Esophagus squamous epithelium (tissue), 5 donors: ENCODE results near the gene RRAS2. TPM values are rescaled to one million over a fixed set of nuclear protein-coding genes. Genes with fewer than 3 reads are reported as not detected.
"Not testable (repeated sequence)": the region's sequence is repeated elsewhere in the genome, so short reads cannot be mapped to it uniquely, and the experiment has no call there.

ENCODE experiments used
- DNase-seq: peaks from one replicate; lab custom pipeline; 2025; lab: John Stamatoyannopoulos, UW
- H3K27ac ChIP-seq, 4 donors: fragments of 200-600 bp; sonication (generic); one replicate each; pipeline ENCODE4 v1.5.1; 2016 to 2019; ENCODE audit warnings: mild to moderate bottlenecking in 1 of 4
- H3K27me3 ChIP-seq, 4 donors: fragments of 200-600 bp; sonication (generic); 1 replicate in 3 of 4; 2 replicates in 1 of 4; pipeline versions ENCODE4 v1.5.1 to v1.6.0; 2017 to 2021; ENCODE audit warnings: antibody characterized with exemption in 1 of 4
- H3K36me3 ChIP-seq, 3 donors: fragments of 200-600 bp; sonication (generic); one replicate each; pipeline ENCODE4 v1.5.1; 2016 to 2019
- H3K4me1 ChIP-seq, 3 donors: fragments of 200-600 bp; sonication (generic); one replicate each; pipeline ENCODE4 v1.5.1; 2017 to 2019
- H3K4me3 ChIP-seq, 4 donors: fragments of 200-600 bp; sonication (generic); 1 replicate in 3 of 4; 2 replicates in 1 of 4; pipeline ENCODE4 v1.5.1; 2016 to 2019; ENCODE audit warnings: mild to moderate bottlenecking in 2 of 4, moderate library complexity in 1 of 4
- H3K9me3 ChIP-seq, 3 donors: fragments of 200-600 bp; sonication (generic); one replicate each; pipeline ENCODE4 v1.5.1; 2016 to 2019
- POLR2A ChIP-seq, 4 donors: fragments of 450-650 bp; IDR thresholded peaks; one replicate each; pipeline ENCODE4 v1.6.1; 2017; ENCODE audit warnings: antibody characterized with exemption in 4 of 4, mild to moderate bottlenecking in 4 of 4, moderate library complexity in 3 of 4
- WGBS, 2 donors: methylation state at CpG; one replicate each; pipeline ENCODE4 v1.1.5; 2018; 5-methylcytosine and 5-hydroxymethylcytosine counted together
- intact Hi-C: fragments of 100-400 bp; cut with DNase I; formaldehyde crosslinking; loops from one replicate; pipeline ENCODE4 v1.15.0; 2022
- total RNA-seq, 4 donors: library from RNA; depleted of rRNA; stranded (reverse); fragments of >200 nt; gene quantifications; one replicate each; pipeline ENCODE4 v1.1.0, GENCODE V29; 2016
- TF ChIP-seq, protein P1 (sequence below), 6 experiments: fragments of 450-650 bp in 4 of 6; fragments of 200-600 bp in 2 of 6; sonication (generic) in 2 of 6; IDR thresholded peaks; one replicate each; pipeline ENCODE4 v1.5.1; 2016 to 2019; ENCODE audit warnings: antibody characterized with exemption in 6 of 6, mild to moderate bottlenecking in 4 of 6, moderate library complexity in 4 of 6
- donor health status: DM: yes; HTN: yes; CAD: no.

The RRAS2 gene
- total RNA-seq, 4 donors from 2014 or later, result 14.1 to 42.5 (median 29.0) TPM

DNA sequence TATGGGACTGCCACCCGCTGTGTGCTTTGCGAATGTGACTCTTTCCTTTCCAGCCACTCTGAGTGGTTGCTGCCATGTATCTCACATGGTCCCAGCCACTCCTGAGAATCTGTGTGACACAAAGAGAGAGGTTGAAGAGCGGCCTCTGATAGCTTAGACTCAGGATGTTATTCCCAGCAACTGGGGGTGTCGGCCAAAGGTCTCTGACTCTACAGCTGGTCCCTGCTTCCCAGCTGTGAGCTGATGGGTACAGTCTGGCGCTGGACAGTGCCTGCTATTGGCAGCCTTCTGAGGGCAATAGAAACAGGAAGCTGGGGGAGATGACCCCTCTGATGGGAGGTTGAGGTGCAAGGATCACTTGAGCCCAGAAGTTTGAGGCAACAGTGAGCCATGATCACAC lies 105.1 kb downstream of the RRAS2 start:
- H3K27me3 ChIP-seq, result peaks cover 0 to 4% (median 0%) of the 10 kb centered on the region in 4 donors
- no peak for TF ChIP-seq POLR2A (IDR thresholded peaks at IDR 0.05)
- TF ChIP-seq, protein P1, sequence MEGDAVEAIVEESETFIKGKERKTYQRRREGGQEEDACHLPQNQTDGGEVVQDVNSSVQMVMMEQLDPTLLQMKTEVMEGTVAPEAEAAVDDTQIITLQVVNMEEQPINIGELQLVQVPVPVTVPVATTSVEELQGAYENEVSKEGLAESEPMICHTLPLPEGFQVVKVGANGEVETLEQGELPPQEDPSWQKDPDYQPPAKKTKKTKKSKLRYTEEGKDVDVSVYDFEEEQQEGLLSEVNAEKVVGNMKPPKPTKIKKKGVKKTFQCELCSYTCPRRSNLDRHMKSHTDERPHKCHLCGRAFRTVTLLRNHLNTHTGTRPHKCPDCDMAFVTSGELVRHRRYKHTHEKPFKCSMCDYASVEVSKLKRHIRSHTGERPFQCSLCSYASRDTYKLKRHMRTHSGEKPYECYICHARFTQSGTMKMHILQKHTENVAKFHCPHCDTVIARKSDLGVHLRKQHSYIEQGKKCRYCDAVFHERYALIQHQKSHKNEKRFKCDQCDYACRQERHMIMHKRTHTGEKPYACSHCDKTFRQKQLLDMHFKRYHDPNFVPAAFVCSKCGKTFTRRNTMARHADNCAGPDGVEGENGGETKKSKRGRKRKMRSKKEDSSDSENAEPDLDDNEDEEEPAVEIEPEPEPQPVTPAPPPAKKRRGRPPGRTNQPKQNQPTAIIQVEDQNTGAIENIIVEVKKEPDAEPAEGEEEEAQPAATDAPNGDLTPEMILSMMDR (IDR thresholded peaks at IDR 0.05), result no peak
- H3K9me3 ChIP-seq, result no peaks in the 10 kb centered on the region
- peaks cover 0 to 20% (median 7%) of the 10 kb centered on the region in 3 donors for H3K4me1 ChIP-seq
- no peaks in the 10 kb centered on the region for H3K36me3 ChIP-seq
- DNase-seq, result no peak
- 47 to 84% methylated on average over 5 of the region's 5 CpGs for WGBS, 2 donors
- no peak overlapping the region for H3K4me3 ChIP-seq
- H3K27ac ChIP-seq, result peak overlapping the region in 1 of 4 donors; percentile 11
- intact Hi-C loops, result no loop called here

DNA sequence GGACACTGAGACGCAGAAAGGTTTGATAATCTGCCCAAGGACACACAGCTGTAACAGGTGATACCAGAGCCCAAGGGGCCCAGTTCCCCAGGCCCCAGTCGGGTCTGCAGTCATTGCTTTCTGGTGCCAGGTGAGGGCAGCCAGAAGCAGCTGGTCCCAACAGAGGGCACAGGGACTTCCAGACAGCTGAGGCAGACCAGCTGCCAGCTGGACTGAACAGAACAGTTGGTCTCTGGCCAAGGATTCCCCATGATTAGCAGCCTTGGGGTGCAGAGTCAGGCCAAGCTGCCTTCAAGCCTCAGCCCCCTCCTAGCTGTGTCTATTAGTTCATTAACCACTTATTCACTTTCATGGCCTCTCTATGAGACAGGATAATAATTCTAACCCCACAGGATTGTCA lies 105.6 kb downstream of the RRAS2 start:
- no peak for TF ChIP-seq POLR2A (IDR thresholded peaks at IDR 0.05)
- TF ChIP-seq, protein P1 (IDR thresholded peaks at IDR 0.05), result no peak
- WGBS, 2 donors, result 56% methylated on average over 2 of the region's 2 CpGs; no CpG with 5 or more reads in 1 of the 2 donors
- Histone ChIP-seq H3K36me3 (no peaks in the 10 kb centered on the region), H3K4me1 (peaks cover 0 to 24% (median 11%) of the 10 kb centered on the region in 3 donors), H3K4me3 (no peak overlapping the region), H3K9me3 (no peaks in the 10 kb centered on the region), H3K27me3 (peaks cover 0 to 8% (median 0%) of the 10 kb centered on the region in 4 donors), H3K27ac (peak overlapping the region in 1 of 4 donors; percentile 11)
- DNase-seq, result no peak
- intact Hi-C loops, result no loop called here

DNA sequence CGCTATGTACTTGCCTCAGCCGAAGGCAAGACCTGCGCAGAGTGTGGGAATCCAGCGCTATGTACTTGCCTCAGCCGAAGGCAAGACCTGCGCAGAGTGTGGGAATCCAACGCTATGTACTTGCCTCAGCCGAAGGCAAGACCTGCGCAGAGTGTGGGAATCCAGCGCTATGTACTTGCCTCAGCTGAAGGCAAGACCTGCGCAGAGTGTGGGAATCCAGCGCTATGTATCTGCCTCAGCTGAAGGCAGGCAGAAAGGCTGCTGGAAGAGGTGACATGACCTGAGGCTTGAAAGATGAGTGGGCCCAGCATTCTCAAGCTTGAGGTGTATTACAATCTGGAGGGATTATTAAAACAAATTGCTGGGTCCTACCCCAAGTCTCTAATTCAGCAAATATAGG lies 106.5 kb downstream of the RRAS2 start:
- H3K27ac ChIP-seq, H3K4me3 ChIP-seq, intact Hi-C loops, DNase-seq, H3K36me3 ChIP-seq, H3K9me3 ChIP-seq: not testable (repeated sequence)
- Histone ChIP-seq H3K27me3 (peaks cover 0 to 17% (median 0%) of the 10 kb centered on the region in 4 donors), H3K4me1 (peaks cover 0 to 26% (median 12%) of the 10 kb centered on the region in 3 donors)
- WGBS, 2 donors, result 98% methylated on average over 6 of the region's 12 CpGs; no CpG with 5 or more reads in 1 of the 2 donors

DNA sequence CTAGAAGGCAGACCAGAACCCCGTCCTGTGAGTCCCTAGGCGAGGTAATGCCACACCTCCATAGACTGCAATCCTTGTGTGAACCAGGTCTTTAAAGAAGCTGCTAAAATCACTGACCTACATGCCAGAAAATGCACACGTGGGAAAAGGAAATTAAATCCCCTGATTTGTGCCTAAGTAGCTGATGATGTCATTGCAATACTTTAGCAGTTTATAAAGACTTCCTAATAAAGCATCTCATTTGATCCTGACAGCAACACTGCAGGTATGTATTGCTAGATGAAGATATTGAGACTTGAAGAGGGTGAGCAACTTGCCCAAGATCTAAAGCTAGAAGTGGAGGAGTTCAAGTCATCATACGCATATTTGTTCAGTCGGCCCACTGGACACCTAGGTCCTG lies 107.2 kb downstream of the RRAS2 start:
- 60 to 66% methylated on average over 3 to 5 of the region's 5 CpGs for WGBS, 2 donors
- no peaks in the 10 kb centered on the region for H3K9me3 ChIP-seq
- H3K27ac ChIP-seq, result no peak overlapping the region
- peaks cover 0 to 26% (median 12%) of the 10 kb centered on the region in 3 donors for H3K4me1 ChIP-seq
- no peak for DNase-seq
- H3K4me3 ChIP-seq, result no peak overlapping the region
- intact Hi-C loops, result no loop called here
- no peaks in the 10 kb centered on the region for H3K36me3 ChIP-seq
- peaks cover 0 to 22% (median 0%) of the 10 kb centered on the region in 4 donors for H3K27me3 ChIP-seq
- no peak for TF ChIP-seq POLR2A (IDR thresholded peaks at IDR 0.05)
- TF ChIP-seq, protein P1 (IDR thresholded peaks at IDR 0.05), result no peak

DNA sequence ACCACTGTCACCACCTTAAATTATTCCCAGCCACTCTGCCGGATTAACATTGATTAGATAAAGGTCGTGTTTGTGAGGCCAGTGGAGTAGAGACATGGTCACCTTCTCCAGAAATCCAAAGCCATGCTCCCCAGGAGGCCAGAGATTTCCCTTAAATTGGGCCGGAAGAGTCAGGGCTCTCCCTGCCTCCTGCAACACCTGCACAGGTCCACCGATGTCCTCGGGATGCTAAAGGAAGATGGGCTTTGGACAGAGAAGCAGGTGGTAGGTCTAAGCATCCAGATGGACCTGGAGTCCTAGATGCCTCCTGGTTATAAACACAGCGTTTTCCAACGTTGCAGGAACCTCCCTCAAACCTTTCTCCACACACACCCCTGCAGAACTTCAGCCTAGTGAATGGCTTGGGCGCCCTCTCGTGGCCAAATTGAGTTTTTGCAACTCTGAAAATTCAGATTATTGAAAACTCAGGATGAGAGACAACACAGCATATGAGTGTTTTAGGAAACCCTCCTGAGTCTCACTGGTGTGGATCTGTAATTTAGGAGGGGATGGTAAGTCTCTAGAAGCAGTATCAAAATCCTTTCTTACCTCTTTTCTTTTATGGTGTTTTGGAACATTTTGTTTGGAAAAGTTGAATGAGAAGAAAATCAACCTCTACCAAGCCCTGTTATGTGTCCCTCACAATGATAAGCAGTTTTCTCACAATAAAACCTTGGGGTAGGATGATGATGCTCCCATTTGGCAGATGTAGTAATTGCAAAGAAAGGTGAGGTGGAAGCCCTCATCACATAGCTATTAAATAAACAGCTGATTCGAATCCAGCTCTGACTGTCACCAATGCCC lies 109.6 kb downstream of the RRAS2 start:
- Histone ChIP-seq H3K27ac (no peak overlapping the region), H3K4me1 (peaks cover 0 to 26% (median 12%) of the 10 kb centered on the region in 3 donors), H3K4me3 (no peak overlapping the region), H3K9me3 (no peaks in the 10 kb centered on the region), H3K27me3 (peaks cover 0 to 22% (median 0%) of the 10 kb centered on the region in 4 donors), H3K36me3 (no peaks in the 10 kb centered on the region)
- no peak for TF ChIP-seq POLR2A (IDR thresholded peaks at IDR 0.05)
- TF ChIP-seq, protein P1 (IDR thresholded peaks at IDR 0.05), result peak; percentile 80 to 94 (median 85)
- DNase-seq, result no peak
- intact Hi-C loops, result loop anchor here (5.0 to 10.0 kb wide), 2 partner anchors 292 to 475 kb away; no protein-coding TSS in a partner anchor
- WGBS, 2 donors, result 31 to 32% methylated on average over 10 of the region's 10 CpGs
